ENCODE results near the gene MUSTN1.

Gene MUSTN1

DNA sequence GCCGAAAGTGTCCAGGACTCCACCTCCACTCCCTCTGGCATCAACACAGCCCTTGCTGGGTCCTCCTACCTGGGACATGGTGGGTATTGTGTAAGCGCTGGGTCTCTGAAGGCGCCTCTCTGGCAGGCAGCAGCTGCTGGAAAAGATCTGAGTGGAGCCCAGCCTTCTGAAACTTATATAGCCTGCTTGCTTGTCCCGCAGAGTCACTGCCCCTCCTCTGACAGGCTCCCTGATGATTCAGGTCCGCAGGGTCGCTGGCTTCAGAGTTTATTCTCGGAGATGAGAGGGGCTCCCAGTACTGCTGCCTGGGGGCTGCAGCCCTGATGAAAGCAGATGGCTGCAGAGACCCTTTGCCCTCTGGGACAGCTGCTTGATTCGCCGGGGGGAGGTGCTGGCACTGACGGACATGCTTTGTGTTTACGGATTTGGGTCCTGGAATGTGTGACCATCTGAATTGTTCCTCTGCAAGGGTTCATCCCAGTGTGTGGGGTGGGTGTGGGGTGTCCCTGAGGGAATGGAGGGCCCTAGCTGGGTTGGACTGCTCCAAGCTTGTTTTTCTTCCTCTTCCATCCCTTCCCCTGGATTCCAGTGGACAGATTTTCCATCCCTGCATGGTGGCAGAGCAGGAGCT is at the start of gene MUSTN1:
Gene MUSTN1 (minus strand): TSS at position 149 of the 631 bp plus-strand sequence. CDS start 71 bp downstream, at position 78.
- in situ Hi-C loops (cut with HindIII; ENCODE audit: low pct_unique_long_range_greater_than_20kb, low sequenced_read_pairs): no loop called here
- DNase-seq (ENCODE audit: low read depth in 1 of 2, low spot score in 1 of 2): no peak
- TF ChIP-seq JUND (IDR thresholded peaks at IDR 0.05; ENCODE audit: low read depth): no peak

DNA sequence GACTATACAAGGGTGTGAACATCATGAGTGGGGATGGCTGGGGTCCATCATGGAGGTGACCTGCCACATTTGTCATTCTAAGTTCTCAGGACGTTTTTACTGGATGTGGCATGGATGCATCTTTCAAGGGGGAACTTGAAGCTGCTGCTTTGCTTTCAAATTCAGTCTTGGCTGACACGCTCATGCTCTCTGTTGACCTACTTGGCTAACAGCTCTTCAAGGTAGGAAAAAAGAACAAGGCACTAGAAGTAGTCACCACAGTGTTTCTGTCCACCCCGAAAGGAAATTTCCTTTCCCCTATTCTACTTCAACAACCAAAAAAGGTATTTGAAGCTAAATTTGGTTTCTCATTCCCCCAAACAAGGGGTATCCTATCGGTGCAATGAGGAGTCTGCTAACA is 47.6 kb upstream of the MUSTN1 start:
- no peak for TF ChIP-seq JUND (IDR thresholded peaks at IDR 0.05; ENCODE audit: low read depth)
- in situ Hi-C loops (cut with HindIII; ENCODE audit: low pct_unique_long_range_greater_than_20kb, low sequenced_read_pairs): no loop called here
- no peak for DNase-seq (ENCODE audit: low read depth in 1 of 2, low spot score in 1 of 2)

DNA sequence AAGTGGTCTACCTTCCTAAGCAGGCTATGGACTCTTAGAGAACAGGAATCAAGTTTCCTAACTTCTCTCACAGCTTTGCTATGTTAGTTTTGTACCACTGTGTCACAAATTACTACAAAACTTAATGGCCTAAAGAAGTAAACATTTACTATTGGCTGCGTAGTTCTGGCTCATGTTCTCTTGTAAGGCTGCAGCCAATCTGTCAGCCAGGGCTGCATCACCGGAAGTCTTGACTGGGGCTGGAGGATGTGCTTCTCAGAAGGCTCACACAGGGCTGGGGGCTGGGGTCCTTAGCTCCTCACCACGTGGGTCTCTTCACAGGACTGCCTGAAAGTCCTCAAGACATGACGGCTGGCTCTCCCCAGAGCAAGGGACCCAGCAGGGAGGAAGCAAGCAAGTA is 47.1 kb upstream of the MUSTN1 start:
- no peak for TF ChIP-seq JUND (IDR thresholded peaks at IDR 0.05; ENCODE audit: low read depth)
- in situ Hi-C loops (cut with HindIII; ENCODE audit: low pct_unique_long_range_greater_than_20kb, low sequenced_read_pairs): no loop called here

DNA sequence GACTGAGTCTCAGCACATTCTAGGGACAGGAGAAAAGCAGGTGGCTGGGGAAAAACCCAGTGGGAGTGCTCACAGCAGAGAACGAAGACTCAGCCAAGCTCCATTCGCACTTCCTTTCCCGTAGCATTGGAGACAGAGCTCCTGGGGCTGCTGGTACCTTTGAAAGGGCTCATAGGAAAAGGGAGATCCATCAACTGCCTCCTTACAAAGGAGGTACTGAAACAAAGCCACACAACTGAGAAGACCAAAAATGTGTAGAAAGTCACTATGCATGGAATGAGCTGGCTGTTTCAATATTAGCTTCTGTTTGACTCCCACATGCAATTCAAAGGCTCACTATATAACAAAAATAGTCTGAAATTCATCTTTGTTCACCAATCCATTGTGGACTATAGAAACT is 45.7 kb upstream of the MUSTN1 start:
- no peak for DNase-seq (ENCODE audit: low read depth in 1 of 2, low spot score in 1 of 2)
- in situ Hi-C loops (cut with HindIII; ENCODE audit: low pct_unique_long_range_greater_than_20kb, low sequenced_read_pairs): no loop called here
- TF ChIP-seq JUND (IDR thresholded peaks at IDR 0.05; ENCODE audit: low read depth): no peak

More for the DNA sequence above, 47.1 kb upstream of the MUSTN1 start:
- DNase-seq (ENCODE audit: low read depth in 1 of 2, low spot score in 1 of 2): no peak

DNA sequence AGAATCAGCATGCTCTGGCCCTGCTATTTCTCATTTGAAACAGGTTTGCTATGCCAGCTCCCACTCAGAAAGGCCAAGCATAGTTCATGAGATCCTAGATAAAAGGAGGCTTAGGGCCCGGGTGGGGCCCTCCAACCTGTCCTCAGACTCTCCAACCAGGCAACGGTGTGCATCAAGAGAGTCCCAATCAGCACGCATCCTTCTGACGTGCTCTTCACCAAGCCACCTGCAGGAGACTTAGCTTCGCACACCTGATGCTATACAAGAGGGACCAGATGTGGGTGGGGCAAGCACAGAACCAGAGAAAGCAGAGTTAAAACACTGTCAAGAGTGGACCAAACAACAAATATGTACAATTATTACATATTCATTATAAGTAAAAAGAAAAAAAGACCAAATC is 45.2 kb upstream of the MUSTN1 start:
- no peak for DNase-seq (ENCODE audit: low read depth in 1 of 2, low spot score in 1 of 2)
- no peak for TF ChIP-seq JUND (IDR thresholded peaks at IDR 0.05; ENCODE audit: low read depth)

DNA sequence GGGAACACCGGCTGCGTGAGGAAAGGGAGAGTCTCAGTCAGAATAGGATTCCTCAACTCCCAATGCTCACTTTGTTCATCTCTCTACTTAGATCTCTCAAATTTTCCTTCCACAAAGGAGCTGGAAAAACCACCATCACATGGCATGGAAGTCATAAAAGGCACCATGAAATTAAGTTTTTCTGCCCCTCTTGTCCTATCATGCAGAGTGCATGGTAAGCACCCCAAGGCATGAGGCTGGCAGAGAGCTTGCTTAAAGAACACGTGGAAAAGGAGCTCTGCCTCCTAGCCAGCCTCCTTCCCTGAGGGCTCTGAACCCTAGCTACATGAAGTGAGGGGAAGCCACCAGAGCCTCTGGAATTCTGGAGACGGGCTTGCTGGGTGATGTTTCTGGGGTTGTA is 44.8 kb upstream of the MUSTN1 start:
- in situ Hi-C loops (cut with HindIII; ENCODE audit: low pct_unique_long_range_greater_than_20kb, low sequenced_read_pairs): no loop called here
- no peak for TF ChIP-seq JUND (IDR thresholded peaks at IDR 0.05; ENCODE audit: low read depth)
- no peak for DNase-seq (ENCODE audit: low read depth in 1 of 2, low spot score in 1 of 2)

More for the DNA sequence above, 45.2 kb upstream of the MUSTN1 start:
- in situ Hi-C loops (cut with HindIII; ENCODE audit: low pct_unique_long_range_greater_than_20kb, low sequenced_read_pairs): no loop called here

DNA sequence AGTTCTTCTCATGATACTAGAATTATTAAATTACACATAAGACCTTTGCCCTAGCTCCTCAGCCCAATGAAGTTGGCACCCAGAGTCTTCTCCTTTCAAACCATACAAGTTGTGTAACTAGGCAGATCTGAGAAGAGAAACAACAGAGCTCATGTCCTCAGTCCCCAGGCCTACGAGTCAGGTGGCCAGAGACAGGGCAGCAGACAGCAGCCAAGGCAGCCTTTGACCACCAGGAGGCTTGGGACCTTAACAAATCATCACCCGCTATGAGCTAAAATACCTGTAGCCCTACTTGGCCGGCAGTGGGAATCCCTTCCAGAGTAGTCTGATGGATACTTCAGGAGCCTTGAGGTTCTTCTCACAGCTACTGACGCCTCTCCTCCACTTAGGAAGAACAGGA is 44.3 kb upstream of the MUSTN1 start:
- in situ Hi-C loops (cut with HindIII; ENCODE audit: low pct_unique_long_range_greater_than_20kb, low sequenced_read_pairs): no loop called here
- DNase-seq (ENCODE audit: low read depth in 1 of 2, low spot score in 1 of 2): no peak
- no peak for TF ChIP-seq JUND (IDR thresholded peaks at IDR 0.05; ENCODE audit: low read depth)

DNA sequence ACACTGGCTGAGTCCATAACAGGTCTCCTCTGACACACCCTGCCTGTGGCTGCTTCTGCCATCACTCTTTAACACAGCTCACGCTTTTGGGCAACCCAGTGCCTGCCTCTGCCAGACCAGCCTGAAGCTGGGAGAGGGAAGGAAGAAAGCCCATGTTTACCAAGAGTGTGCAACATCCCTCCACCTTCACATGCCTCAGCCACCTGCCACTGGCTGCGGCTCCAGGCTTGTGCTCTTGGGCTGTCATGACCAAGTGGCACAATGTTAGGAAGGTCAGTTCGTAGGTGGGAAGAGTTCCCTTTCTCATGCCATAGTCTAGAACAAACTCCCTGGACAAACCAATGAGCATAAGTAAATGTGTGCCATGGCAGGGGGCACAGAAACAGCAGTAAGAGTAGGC is 42.3 kb upstream of the MUSTN1 start:
- in situ Hi-C loops (cut with HindIII; ENCODE audit: low pct_unique_long_range_greater_than_20kb, low sequenced_read_pairs): no loop called here
- TF ChIP-seq JUND (IDR thresholded peaks at IDR 0.05; ENCODE audit: low read depth): no peak
- DNase-seq (ENCODE audit: low read depth in 1 of 2, low spot score in 1 of 2): no peak

DNA sequence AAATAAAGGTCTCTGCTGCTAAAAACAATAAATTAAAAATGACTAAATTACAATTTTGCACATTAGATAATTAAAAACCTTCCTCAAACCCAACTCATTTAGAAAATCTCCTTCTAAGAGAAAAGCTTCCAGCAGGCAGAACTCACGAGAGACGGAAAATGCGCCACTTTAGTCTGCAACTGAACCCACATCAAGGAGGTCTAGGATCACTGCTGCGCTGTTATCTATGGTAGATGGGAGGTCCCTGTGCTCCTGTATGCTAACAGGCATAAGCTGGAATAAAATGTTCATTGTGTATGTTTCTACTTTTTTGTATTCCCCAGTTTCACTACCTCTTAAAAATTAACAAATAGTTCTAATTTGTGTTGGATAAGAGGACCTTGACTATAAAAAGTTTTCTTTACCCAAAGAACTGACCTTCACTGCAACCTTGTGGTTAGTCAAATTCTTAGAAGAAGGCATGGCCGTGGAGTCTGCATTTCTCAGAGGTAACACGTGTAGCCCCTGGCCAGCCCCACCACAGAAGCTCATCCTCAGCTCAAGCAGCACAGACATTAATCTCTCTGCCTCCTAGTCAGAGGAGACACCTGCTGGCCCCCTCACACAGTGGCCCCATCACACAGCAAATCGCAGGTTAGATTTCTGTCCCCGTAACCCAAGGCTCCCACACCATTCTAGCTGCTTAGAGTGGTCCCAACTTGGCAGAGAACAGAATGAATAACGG is 40.2 kb upstream of the MUSTN1 start:
- no peak for TF ChIP-seq JUND (IDR thresholded peaks at IDR 0.05; ENCODE audit: low read depth)
- no peak for DNase-seq (ENCODE audit: low read depth in 1 of 2, low spot score in 1 of 2)
- in situ Hi-C loops (cut with HindIII; ENCODE audit: low pct_unique_long_range_greater_than_20kb, low sequenced_read_pairs): no loop called here

DNA sequence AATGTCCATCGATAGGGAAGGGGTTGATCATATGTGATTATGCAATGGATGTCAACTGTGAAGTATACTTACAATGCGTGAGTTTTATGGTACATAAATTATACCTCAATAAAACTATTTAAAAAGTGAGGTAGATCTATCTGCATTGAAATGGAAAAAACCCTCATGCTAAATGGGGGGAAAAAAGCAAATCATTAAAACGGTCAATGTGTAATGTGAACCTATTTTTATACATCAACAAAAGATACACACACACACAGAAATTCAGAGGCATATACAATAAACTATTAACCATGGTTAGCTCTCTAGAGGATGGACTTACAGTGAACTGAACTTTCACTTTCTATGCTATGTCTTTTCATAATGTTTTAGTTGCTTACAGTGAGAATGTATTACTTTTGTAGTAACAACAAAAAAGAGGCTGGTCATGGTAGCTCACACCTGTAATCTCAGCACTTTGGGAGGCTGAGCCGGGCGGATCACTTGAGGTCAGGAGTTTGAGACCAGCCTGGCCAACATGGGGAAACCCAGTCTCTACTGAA is 39.4 kb upstream of the MUSTN1 start:
- in situ Hi-C loops (cut with HindIII; ENCODE audit: low pct_unique_long_range_greater_than_20kb, low sequenced_read_pairs): no loop called here
- no peak for TF ChIP-seq JUND (IDR thresholded peaks at IDR 0.05; ENCODE audit: low read depth)
- DNase-seq (ENCODE audit: low read depth in 1 of 2, low spot score in 1 of 2): no peak

DNA sequence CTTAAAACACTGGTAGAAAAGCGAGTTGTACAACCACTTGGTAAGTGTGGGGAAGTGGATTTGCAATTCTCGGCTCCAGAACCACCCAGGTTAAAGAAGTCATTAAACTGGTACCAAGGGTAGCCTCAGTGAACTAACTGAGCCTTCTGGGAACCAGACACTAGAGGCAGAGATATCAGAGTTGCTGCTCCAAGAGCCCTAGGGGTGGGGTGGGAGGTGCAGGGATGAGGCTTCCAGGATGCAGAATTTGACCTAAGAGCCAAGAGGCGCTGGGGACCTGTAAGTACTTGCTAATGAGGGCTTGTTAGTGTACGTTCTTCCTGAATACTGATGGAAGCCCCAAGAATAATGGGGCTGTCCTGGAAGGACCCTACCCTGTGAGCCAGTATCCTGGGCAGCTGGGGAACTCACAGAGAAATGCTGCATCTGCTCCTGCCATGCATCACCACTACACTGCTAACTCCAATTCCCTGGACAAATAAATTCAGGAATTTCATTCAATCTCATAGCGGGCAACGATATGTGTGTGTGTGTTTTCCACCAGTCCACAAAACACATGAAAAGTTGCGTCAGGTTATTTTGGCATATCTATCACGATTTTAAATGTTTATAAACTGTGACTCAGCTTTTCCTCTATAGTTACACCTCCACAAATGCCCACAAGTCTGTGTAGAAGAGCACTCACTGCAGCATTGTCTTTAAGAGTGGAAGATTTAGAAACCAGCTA is 38.8 kb upstream of the MUSTN1 start:
- no peak for DNase-seq (ENCODE audit: low read depth in 1 of 2, low spot score in 1 of 2)
- in situ Hi-C loops (cut with HindIII; ENCODE audit: low pct_unique_long_range_greater_than_20kb, low sequenced_read_pairs): no loop called here
- no peak for TF ChIP-seq JUND (IDR thresholded peaks at IDR 0.05; ENCODE audit: low read depth)

DNA sequence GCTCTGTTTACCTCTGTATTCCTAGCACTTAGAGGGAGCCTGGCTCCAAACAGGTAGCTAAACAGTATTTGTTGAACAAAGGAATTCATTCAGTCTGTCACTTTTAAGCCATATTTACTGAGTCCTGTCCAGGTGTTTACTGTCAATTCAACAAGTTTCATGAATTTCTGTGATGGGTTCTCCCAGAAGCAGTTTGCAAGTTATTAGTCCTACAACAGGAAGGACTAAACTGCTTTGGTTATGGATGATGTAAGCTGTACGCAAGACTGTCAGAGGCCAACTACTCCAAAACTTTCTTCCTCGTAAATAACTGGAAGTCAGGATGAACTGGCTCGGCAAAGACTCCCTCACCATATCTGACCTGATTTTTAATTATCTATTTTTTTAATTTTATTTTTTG is 37.4 kb upstream of the MUSTN1 start:
- peak in 1 of 2 experiments; percentile 37 for DNase-seq (ENCODE audit: low read depth in 1 of 2, low spot score in 1 of 2)
- no peak for TF ChIP-seq JUND (IDR thresholded peaks at IDR 0.05; ENCODE audit: low read depth)
- in situ Hi-C loops (cut with HindIII; ENCODE audit: low pct_unique_long_range_greater_than_20kb, low sequenced_read_pairs): no loop called here

DNA sequence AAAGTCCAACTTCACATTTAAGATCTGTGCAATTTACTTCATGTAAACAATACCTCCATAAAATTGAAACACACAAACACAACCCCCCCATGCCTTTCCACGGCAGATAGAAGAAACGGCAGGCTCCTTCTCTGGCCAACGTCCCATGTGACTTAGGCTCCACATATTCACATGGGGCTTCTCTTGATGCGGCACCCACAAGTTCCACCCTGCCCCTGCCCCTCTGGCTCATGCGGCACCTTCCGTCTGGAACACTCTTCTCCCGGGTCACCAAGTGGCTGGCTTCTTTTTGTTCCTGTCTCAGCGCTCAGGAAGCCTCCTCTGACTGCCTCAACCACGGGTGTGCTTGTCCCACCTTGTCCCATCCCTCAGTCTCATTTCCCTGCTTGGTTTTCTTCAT is 36.9 kb upstream of the MUSTN1 start:
- no peak for TF ChIP-seq JUND (IDR thresholded peaks at IDR 0.05; ENCODE audit: low read depth)
- in situ Hi-C loops (cut with HindIII; ENCODE audit: low pct_unique_long_range_greater_than_20kb, low sequenced_read_pairs): no loop called here
- DNase-seq (ENCODE audit: low read depth in 1 of 2, low spot score in 1 of 2): no peak

Measured in T47D (cell line).